HT1080 (cell line): ENCODE results near the gene ANG. TPM values are rescaled to one million over a fixed set of nuclear protein-coding genes. Genes with fewer than 3 reads are reported as not detected.
"Not testable (repeated sequence)": the region's sequence is repeated elsewhere in the genome, so short reads cannot be mapped to it uniquely, and the experiment has no call there.

Experiments used
- DNase-seq: peaks from one replicate; pipeline ENCODE4 v3.0.0-alpha.2; 2015; ENCODE audit warnings: low read depth
- total RNA-seq: library from RNA; depleted of rRNA; stranded (reverse); fragments of >200 nt; shearing (Covaris generic); gene quantifications from 2 replicates; pipeline ENCODE4 v1.2.3, GENCODE V29; 2014

Gene ANG
- total RNA-seq, 1 experiment from 2014 or later = 0.77 TPM

GRCh38 chr14:20698018-20698329 is 9.4 kb downstream of the ANG start:
- no peak for DNase-seq

DNA sequence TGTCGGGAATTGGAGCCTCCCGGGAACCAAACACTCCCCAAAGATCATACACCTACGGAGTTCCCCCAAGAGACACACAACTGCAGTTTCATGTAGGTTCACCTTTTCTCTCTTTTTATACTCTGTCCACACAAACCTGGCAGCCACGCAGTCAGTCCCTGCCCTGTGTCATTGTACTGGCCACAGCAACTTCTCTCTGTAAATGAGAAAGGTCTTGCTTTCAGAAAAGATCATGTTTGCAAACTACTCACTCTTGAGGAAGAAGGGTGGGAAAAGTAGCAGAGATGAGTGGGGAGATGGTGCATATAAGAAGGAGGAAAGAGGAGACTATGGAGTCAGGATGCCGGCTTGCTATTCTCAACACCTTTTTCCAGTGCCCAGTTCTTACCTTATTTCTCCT is 10.4 kb downstream of the ANG start:
- no peak for DNase-seq

GRCh38 chr14:20699931-20700330 is 11.4 kb downstream of the ANG start:
- DNase-seq = no peak

- not testable (repeated sequence) for DNase-seq
These were observed 12.4 kb downstream of the ANG start for GRCh38 chr14:20700965-20701364.

DNA sequence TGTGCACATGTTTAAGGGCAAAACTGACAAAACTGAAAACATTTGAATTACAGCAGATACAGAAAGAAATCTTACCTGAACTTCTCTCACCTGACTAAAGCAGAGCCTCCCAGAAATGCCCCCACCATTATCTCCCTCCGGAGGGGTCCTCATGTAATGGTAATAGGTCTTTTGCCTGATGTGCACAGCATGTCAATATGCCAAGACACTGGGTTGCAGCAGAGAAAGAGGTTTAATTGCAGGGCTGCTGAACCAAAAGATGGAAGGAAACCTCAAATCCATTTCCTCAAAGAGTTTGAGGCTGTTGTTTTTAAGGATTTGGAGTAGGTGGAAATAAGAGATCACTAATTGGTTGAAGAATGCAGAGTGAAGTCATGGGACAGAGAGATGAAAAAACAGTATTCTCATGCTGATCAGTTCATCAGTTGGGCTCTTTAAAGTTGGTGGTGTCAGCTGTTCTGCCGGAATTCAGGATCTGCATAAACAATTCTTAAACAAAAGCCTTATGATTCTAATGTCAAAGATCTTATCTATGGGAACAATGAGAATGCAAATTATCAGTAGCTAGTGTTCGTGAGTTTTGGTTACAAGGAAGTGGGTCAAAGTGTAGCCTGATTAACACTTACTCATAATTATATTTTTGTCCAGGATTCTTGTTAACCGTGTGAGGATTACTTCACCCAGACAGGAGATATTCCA is 18.2 kb downstream of the ANG start:
- DNase-seq = no peak

- no peak for DNase-seq
These were observed 19.1 kb downstream of the ANG start for GRCh38 chr14:20707622-20708021.

DNA sequence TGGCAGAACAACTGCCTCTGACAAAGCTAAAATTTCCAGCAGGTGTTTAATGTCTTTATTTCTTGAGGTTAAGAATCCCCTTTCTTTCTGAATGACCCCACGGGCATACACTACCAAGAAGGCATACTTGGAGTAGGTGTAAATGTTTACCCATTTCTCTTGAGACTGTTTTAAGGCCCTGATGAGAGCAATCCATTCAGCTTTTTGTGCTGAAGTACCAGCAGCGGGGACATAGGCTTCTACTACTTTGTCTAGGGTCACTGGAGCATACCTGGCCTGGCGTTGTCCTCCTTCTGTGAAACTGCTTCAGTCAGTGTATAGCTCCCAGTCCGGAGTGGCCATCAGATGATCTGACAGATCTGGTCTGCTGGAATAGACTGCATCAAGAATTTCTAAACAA is 22.7 kb downstream of the ANG start:
- no peak for DNase-seq

GRCh38 chr14:20711685-20712084 is 23.1 kb downstream of the ANG start:
- no peak for DNase-seq

DNA sequence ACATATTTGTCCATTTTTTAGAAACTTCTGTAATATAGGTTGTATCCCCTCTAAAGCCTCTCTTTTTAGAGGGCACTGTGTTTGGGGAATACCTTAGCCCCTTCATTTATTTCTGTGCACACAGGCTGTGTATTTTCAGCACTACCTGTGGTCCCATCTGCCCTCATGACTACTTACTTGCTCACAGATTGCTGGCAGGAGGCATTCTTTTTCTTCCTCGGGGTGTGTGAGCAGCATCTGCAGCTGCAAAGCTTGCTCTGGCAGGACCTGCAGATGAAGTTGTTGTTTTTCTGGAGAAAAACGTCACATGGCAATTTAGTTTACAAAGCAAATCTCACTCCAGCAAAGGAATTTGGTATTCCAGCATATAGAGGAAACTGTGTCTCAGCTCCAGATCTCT is 24.3 kb downstream of the ANG start:
- DNase-seq = no peak

DNA sequence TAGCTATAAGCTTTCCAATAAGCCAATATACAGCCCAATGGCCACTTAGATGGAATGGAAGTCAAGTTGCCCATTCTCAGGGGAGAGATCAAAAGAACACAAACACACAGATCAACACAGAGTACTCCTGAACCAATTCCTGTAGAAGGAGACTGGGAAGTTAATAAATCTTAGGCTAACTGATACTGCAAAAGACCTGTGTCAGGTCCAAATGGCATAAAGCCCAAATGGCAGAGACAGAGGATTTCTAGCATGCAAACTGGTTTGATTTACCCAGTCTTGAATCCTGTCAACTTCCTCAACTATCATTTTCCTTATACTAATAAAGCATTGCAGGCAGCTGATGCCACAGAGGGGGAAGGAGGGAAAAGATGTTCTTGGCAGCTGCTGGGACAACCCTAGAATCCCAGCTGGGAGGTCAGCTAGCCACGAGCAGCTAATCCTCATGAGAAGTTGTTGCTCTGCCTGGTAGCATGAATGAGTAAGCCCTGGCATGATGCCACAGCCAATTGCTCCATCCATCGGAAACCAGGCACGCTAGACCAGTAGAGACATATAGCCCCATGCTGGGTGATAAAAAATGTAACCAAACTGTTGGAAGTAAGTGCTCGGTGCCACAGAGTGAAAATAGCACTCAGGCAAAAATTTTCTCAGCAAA is 26.2 kb downstream of the ANG start:
- DNase-seq = peak; percentile 54

DNA sequence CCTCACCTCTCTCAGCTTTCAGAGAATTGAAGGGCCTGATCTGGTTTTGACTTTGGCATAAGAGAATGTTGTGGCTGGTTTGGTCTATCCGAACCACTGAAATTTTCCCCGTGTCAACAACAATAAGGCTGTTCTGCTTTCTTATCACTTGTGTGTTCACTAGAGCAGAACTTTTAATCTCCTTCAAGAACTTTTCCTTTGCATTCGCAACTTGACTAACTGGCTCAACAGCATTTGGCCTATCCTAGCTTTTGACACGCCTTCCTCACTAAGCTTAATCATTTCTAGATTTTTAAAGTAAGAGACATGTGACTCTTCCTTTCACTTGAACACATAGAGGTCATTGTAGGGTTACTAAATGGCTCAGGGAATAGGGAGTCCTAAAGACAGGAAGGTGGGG is 31.2 kb downstream of the ANG start:
- DNase-seq = no peak

GRCh38 chr14:20720741-20721140 is 32.2 kb downstream of the ANG start:
- no peak for DNase-seq

- no peak for DNase-seq
These were observed 33.5 kb downstream of the ANG start for GRCh38 chr14:20722016-20722415.

- no peak for DNase-seq
These were observed 34.9 kb downstream of the ANG start for GRCh38 chr14:20723488-20723887.

DNA sequence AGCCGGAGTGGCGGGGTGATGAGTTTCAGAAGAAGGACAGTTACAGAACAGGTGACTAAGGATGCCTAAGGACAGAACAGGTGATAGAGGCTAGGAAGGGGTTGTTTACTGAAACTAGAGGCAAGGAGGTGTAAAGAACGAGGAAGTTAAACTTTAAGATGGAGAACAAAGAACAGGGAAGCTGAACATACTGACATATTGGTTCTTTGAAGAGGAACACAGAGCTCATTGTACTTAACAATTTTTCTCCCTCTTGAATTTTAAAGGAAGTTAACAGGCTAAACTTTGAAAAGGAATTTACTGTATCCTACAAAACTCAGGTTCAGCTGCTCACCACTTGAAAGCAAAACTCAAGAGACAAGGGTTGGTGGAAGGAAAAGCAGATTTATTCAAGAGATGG is 37.6 kb downstream of the ANG start:
- DNase-seq = not testable (repeated sequence)

DNA sequence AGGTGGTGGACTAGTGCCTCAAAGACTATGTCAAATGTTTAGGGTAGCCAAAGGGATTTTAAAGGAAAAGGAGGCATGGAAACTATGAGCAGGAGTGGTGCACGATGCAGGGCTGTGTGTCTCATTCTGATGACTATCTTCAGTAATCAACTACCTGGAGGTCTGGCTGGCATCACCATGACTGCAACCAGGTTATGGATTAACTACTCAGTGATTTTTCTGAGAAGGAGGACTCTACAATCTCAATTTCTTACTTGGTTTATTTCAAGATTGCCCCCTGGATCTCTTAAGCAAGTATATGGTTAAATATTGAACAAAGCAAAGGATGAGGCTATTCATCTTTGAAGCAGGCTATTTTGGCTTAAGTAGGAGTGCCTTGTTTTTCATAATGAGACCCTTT is 38.0 kb downstream of the ANG start:
- DNase-seq = no peak

- no peak for DNase-seq
These were observed 42.3 kb downstream of the ANG start for GRCh38 chr14:20730891-20731290.

GRCh38 chr14:20732477-20732876 is 43.9 kb downstream of the ANG start:
- no peak for DNase-seq

GRCh38 chr14:20732979-20733635 is 44.5 kb downstream of the ANG start:
- DNase-seq = no peak

GRCh38 chr14:20733684-20734429 is 45.3 kb downstream of the ANG start:
- no peak for DNase-seq

DNA sequence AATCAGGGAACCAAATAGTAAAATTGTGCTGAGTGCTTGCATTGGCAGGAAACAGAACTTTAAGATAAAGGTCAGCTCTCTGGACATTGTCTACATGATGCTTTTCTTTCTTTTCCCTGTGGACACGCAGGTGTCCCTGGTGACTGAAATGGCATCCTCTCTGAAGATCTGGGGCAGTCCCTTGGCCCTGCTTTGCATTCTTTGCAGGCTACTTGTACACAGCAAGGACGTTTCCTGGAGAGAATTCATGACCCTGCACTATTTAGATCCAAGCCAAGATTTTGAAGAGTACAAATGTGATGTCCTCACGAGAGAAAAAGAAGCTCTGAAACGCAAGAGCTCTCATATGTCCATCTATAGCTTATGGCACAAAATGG is 45.9 kb downstream of the ANG start:
- no peak for DNase-seq

- DNase-seq = not testable (repeated sequence)
These were observed 49.7 kb downstream of the ANG start for GRCh38 chr14:20738292-20738691.
